ENCODE results near the gene RAD54L.
"Not testable (repeated sequence)": the region's sequence is repeated elsewhere in the genome, so short reads cannot be mapped to it uniquely, and the experiment has no call there.

RAD54L gene

DNA sequence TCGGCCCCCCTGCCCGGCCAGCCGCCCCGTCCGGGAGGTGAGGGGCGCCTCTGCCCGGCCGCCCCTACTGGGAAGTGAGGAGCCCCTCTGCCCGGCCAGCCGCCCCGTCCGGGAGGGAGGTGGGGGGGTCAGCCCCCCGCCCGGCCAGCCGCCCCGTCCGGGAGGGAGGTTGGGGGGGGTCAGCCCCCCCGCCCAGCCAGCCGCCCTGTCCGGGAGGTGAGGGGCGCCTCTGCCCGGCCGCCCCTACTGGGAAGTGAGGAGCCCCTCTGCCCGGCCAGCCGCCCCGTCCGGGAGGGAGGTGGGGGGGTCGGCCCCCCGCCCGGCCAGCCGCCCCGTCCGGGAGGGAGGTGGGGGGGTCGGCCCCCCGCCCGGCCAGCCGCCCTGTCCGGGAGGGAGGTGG is 5.8 kb upstream of the RAD54L start:
- not testable (repeated sequence) for DNase-seq (ENCODE audit: low spot score)

DNA sequence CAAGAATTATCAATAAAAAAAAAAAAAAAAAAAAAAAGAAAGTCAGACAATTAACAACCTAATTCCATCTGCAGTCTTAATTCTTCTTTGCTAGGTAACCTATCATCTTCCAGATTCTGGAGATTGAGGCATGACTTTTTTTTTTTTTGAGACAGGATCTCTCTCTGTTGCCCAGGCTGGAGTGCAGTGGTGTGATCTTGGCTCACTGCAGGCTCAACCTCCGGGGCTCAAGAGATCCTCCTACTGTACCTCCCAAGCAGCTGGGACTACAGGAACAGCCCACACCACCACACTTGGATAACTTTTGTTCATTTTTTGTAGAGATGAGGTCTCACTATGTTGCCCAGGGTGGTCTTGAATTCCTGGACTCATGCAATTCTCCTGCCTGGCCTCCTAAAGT is 4.6 kb upstream of the RAD54L start:
- no peak for DNase-seq (ENCODE audit: low spot score)

DNA sequence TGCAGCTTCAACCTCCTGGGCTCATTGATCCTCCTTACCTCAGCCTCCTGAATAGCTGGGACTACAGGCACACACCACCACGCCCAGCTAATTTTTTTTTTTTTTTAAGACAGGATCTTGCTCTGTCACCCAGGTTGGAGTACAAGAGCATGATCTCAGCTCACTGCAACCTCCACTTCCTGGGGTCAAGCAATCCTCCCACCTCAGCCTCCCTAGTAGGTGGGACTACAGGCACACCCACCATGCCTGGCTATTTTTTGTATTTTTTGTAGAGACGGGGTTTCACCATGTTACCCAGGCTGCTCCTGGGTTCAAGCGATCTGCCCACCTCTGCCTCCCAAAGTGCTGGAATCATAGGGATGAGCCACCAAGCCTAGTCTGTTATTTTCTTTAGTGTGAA is 3.7 kb upstream of the RAD54L start:
- DNase-seq (ENCODE audit: low spot score): not testable (repeated sequence)

DNA sequence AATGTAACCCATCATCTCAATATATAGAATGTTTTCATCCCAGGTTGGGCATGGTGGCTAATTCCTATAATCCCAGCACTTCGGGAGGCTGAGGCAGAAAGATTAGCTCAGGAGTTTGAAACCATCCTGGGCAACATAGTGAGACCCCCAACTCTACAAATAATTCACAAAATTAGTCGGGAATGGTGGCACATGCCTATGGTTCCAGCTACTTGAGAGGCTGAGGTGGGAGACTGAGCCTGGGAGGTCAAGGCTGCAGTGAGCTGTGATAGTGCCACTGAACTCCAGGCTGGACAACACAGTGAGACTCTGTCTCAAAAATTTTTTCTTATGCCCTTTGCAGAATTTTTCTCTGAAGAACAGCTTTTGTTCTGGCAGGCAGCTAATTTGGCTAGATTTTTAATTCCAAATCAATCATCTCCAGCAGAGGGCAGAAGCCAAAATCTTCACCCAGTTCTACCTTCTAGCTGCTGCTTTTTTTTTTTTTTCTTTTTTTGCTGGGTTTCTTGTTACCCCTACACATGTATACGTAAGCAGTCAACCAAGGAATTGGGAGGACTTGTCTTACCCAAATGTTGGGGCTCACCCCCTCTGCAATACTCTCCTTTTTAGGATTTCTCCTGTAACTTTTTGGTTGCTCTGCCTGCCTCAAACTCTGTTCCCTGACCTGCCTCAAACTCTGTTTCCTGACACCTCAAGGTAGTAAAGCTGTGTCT is 2.7 kb upstream of the RAD54L start:
- no peak for DNase-seq (ENCODE audit: low spot score)

DNA sequence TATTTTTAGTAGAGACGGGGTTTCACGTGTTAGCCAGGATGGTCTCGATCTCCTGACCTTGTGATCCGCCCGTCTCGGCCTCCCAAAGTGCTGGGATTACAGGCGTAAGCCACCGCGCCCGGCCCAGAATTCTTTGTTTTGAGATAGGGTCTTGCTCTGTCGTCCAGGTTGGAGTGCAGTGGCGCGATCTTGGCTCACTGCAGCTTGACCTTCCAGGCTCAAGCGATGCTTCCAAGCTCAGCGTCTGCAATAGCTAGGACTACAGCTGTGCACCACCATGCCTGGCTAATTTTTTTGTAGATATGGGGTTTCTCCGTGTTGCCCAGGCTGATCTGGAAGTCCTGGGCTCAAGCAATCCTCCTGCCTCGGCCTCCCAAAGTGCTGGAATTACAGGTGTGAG is 1.4 kb upstream of the RAD54L start:
- DNase-seq (ENCODE audit: low spot score): not testable (repeated sequence)

DNA sequence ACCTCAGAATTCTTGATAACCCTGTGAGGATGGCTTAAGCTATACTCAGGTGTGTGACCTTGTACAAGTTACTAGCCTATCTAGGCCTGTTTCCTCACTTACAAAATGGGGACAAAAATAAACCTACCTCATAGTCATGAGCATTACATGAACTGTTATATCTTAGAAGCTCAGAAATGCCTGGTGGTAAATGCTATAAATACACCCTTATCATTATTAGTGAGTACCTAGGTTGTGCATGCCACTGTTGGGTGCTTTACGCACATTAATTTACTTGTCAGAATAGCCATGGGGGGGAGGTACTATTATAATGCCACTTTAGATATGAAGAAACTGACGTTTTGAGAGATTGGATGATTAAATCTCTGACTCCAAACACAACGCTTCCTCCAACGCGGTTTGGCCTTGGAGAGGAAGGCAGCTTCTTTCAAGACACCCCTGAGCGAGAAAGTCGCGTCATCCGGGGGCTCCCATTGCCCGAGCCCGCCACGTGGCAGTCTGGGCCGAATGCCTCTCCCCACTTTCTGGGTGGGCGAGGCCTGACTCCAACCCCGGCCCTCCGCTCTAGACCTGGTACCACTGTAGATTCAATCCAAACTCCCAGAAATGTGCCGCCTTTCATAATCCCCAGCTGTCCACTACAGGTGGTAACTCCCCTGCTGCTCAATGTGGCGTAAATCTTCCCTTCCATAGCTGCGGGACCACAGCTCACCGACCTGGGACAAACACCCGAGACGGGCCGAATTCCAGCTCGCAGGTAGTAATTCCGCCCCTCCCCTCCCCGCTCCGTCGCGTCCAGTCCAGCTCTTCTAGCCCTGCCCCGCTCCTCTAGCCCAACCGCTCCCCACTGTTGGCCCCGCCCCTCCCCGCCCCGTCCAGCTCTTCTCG is 771 bp upstream of the RAD54L start:
- peak; percentile 27 for DNase-seq (ENCODE audit: low spot score)

DNA sequence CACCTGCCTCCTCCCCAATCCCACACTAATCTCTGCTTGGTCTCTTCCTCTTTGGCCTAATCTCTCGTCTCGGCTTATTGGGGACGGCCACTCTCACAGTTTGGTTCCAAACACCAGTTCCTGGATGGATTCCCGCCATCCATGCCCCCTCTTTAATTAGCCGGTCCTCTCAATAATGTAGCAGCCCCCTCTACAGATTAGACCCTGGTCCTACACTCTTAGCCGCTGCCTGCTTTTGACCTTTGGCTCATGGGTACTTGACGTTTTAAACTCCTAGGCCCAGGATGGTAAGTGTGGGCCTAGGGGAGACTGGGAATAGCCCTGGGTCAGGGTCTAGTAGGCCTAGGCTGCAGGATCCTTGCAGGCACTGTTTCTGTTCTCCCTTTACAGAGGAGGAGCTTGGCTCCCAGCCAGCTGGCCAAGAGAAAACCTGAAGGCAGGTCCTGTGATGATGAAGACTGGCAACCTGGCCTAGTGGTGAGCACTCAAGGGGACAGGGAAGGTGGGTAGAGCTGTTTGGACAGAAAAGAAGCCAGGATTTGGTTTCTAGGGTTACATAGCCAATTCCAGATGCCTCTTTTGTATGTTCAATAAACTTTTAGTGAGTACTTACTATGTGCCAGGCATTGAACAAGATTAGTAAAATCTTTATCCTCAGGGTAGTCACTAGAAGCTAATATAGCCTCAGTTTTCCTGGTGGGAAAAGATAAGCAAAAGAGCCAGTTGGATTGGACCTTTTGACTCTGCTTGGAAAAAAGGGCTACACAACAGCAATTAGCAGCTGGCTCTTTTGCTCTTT is 758 bp downstream of the RAD54L start:
- DNase-seq (ENCODE audit: low spot score): no peak

DNA sequence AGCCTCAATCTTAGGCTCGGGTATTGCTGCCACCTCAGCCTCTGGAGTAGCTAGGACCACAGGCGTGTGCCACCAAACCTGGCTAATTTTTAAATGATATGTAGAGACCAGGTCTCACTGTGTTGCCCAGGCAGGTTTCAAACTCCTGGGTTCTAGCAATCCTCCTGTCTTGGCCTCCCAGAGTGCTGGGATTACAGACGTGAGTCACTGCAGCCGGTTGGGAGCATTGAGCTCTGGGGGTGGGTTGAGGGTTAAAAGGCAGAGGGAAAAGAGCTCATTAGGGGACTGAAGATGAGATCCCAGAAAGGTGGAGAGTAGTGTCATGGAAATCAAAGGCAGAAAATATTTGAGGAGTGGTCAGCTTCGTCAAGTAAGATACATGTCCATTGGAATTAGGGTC is 7.1 kb downstream of the RAD54L start:
- DNase-seq (ENCODE audit: low spot score): no peak

DNA sequence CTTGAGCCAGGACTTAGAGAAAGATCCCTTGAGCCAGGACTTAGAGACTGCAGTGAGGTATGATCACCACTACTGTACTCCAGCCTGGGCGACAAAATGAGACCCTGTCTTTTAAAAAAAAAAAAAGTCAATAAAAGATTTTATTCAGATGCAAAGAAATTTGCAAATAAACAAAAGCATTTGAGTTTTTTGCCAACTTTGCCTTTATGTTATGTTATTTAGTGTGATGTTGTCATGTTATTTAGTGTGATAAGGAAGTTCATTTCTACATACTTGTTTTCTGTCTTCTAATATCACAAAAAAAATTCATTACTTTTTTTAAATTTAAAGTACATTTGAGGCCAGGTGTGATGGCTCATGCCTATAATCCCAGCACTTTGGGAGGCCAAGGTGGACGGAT is 9.0 kb downstream of the RAD54L start:
- DNase-seq (ENCODE audit: low spot score): no peak

DNA sequence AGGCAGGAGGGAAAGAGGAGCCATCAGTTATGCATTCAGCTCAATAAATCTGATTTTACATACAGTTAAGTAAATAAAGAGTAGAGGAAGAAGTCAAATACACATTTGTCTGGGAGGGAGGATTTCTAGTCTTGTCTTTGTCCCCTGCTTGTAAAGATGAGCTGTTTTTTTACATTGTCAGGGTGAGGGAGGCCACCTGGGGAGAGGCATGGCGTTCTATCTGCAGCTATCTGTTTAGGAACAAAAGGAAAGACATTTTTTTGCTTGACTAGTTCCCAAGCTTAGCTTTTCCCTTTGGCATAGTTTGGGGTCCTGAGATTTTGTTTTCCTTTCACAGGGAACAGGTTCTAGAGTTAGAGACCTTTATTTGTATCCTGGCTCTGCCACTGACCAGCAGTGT is 14.9 kb downstream of the RAD54L start:
- no peak for DNase-seq (ENCODE audit: low spot score)

DNA sequence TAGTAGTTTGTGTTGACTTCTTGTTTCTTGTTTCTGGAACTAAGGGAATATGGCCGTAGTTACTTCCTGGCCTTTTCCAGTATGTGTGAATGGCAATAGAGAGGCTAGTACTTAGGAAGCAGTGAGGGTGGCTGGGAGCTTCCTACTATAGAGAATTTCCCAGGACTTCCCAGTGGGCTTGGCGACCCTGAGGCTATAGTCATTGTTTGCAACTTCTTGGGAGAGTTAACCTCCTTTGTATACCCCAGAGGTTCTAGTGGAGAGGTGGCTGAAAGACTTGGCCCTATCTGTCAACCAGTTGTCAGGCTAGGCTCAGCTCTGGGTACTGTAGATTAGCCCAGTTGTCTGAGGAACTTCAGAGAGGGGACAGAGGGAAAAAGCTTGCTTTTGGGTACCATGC is 15.6 kb downstream of the RAD54L start:
- no peak for DNase-seq (ENCODE audit: low spot score)

DNA sequence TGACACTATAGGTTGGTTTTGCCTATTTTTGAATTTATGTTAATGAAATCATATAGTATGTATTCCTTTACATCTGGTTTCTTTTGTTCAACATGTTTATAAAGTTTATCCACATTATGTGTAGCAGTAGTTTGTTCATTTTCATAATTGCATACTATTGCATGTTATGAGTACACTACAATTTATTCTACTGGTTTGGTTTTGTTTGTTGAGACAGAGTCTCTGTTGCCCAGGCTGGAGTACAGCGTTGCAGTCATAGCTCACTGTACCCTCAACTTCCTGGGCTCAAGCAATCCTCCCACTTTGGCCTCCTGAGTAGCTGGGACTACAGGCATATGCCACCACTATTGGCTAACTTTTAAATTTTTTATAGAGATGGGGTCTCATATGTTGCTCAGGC is 21.0 kb downstream of the RAD54L start:
- DNase-seq (ENCODE audit: low spot score): no peak

DNA sequence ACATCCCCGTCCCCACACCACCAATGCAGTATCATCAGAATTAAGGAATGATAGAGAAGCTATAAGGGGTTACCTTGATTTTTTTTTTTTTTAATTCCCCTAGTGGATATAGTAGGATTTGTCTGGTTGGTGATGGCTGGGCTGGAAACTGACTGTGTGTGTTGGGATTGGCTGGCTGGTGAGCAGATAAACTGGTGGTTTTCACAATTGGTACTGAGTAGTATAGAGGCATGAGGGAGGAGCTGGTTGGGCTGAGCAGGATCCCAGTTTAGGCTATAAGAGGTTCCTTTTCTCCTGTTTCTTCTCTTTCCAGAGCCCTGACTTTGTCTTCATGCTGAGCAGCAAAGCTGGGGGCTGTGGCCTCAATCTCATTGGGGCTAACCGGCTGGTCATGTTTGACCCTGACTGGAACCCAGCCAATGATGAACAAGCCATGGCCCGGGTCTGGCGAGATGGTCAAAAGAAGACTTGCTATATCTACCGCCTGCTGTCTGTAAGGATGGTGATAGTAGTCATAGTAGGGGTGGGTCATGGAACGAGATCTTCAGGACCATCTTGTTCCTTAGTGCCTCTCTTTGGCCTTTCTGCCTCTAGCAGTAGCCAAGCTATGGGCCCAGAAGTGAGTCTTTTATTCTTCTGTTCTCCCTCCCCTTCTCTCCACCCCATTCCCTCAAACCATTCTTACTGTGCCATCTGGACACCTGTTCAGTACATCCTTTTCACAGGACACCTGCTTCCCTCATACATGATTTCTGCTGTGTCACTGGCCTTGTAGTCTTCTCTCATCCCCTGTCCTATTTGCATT is 26.9 kb downstream of the RAD54L start:
- DNase-seq (ENCODE audit: low spot score): no peak

DNA sequence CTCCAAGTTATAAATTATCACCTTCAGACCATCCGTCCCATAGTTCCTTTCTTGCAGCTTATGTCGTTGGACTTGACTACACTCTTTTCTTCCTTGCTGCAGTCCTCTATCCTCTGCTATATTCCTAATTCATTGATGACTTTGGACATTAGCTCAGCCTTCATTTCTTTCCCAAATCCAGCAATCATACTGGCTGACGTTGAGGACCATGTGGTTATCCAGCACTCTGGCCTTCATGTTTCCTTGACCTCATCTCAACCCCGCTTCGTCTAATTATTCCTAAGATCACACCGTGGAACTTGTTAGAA is 27.4 kb downstream of the RAD54L start:
- no peak for DNase-seq (ENCODE audit: low spot score)

DNA sequence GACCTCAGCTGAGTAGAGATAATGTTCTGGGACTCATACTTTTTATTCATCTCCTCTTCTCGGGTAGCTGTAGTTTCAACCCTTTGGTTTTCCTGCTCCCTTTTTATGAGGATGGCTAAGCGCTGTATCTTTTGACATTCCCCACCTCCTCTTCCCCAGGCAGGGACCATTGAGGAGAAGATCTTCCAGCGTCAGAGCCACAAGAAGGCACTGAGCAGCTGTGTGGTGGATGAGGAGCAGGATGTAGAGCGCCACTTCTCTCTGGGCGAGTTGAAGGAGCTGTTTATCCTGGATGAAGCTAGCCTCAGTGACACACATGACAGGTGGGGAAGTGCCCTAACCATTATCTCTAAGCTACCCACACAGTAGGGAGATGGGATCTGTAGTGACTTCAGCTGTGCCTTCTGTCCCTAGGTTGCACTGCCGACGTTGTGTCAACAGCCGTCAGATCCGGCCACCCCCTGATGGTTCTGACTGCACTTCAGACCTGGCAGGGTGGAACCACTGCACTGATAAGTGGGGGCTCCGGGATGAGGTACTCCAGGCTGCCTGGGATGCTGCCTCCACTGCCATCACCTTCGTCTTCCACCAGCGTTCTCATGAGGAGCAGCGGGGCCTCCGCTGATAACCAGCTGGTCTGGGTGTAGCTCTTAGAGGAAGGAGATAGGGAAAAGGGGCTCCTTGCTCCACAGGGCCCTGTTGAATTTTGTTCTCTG is 30.3 kb downstream of the RAD54L start:
- DNase-seq (ENCODE audit: low spot score): no peak

DNA sequence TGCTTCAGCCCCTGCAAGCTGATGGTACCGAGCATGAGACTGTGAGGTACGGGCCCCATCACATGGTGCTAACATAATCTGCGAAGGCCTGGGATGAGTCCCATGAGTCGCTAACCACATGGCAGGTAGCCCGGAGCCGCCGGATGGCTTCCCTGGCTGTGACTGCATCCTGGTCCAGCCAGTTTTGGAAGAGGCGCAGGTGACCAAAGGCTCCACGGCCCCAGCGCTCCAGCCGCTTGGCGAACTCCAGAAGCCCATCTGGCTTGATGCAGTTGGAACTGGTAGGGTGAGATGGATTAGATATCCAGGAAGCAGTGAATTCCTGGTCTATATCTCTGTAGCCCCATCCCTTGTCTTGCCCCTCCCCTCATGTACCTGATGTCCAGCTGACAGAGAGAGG is 31.2 kb downstream of the RAD54L start:
- DNase-seq (ENCODE audit: low spot score): no peak

DNA sequence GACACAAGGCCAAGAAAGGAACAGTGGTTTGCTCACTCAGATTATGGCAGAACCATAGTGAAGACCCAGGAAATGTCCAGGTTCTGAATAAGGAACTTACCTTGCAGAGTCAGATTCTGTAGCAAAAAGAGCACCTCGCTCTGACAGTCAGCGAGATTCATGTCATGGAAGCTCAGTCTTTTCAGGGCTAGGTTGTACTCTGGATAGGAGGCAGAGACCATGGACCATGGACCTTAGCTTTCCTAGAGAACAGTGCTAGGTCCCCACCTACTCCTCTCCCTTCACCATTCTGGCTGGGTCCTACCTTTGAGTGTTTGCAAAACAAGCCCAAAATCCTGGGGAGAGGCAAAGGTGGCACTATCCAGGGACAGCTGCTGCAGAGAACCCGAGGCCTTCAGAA is 32.5 kb downstream of the RAD54L start:
- DNase-seq (ENCODE audit: low spot score): no peak

DNA sequence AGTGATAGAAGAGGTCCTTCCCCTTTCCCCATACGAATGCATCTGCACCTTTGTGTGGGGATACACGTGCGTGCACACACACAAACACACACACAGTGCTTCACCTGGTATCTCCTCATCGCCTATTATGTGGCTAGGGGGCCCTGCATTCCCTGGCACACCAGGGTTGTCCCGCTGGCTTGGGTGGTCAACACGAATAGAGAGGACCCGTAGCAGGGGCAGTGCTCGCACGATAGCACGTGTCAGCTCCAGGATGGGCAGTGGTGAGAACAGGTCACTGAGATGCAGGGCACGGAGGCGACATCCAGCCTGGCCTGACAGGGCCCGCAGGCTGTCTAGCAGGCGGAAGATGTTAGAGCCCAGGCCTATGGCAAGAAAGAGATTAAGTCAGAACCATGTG is 33.5 kb downstream of the RAD54L start:
- DNase-seq (ENCODE audit: low spot score): no peak

DNA sequence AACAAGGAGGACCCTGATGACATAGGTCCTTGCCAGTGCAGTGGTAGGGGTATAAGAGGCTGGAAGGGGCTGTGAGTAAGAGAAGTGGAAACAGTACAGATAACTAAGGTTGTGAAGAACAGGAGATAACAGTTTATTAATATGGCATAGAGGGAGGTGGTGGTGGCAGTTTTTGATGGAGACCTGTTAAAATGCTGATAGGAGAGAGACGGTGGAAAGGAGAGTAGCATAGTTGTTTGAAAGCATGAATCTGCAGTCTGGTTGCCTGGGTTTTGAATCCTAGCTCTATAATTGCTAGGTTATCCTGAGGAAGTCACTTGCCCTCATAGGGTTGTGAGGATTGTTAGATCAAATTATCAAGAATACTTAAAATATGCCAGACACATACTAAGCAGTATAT is 36.5 kb downstream of the RAD54L start:
- DNase-seq (ENCODE audit: low spot score): no peak

DNA sequence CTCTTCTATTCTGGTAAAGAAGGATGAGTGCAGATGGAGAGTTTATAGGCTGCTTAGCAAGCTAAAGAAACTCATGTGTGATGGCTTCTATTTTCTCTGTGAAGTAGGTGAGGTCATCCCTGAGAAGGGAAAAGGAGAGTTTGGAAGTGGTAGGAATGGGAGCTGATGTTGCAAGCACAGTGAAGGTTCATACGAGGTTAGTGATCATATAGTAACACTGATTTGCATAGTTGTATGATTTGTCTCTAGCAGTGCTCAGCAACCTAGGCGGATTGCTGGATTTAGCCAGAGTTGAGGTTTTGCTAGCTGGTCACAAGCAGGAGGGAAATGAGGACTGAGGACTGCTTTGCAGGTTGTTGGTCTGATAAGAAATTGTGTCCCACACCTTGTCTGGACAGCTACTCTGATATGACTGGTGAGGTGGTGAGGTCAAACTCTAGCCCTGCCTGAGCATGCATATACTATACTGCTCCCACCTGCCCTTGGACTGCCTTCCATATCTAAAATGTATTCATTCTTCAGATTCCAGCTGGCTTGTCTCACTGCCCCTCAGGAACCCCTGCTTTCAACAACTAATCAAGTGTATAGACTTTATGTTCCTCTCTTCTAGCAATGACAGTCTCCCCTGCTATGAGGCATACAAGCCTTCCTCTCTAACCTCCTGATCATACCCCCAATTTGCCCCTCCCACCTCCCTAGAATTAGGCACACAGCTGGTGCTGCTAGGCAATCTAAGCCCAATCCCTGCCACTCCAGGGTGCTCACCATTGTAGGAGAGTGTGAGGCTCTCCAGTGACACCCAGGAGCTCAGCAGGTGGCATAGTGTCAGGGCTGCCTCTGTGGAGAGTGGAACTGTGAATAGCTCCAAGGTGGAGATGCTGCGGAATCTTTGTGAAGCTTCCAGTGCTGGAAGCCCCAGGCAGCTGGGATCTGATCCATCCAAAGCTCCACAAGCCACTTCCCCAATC is 37.3 kb downstream of the RAD54L start:
- DNase-seq (ENCODE audit: low spot score): no peak

All from CD4-positive, alpha-beta T cell treated with Interleukin-6 at 100 ng/mL for 8 hours (primary cell).